Fibroblast of skin of right biceps (primary cell): ENCODE data around the gene GSTM3.
A peak's percentile ranks its signal among the peaks of the same experiment; 100 is the strongest.
"Not testable (repeated sequence)": the region's sequence is repeated elsewhere in the genome, so short reads cannot be mapped to it uniquely, and the experiment has no call there.

ENCODE experiments used
- DNase-seq: peaks from one replicate; pipeline ENCODE4 v3.0.0-alpha.2; 2013

The GSTM3 gene

DNA sequence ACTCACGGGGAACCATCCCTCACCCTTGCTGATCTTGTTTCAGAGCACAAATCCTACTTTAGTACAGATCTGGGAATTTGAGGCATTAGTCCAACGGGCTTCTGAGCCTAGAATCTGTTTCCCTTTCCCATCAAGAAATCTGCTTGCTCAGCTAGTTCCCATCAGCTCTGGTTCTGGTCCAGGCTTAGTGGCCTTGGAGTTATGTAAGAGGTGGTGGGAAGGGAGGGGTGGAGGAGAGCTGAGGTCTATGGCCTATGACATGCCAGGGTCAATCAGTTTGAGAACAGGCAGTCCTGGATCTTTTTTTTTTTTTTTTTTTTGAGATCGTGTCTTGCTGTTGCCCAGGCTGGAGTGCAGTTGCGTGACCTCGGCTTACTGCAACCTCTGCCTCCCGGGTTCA is 49.1 kb downstream of the GSTM3 start:
- no peak for DNase-seq

DNA sequence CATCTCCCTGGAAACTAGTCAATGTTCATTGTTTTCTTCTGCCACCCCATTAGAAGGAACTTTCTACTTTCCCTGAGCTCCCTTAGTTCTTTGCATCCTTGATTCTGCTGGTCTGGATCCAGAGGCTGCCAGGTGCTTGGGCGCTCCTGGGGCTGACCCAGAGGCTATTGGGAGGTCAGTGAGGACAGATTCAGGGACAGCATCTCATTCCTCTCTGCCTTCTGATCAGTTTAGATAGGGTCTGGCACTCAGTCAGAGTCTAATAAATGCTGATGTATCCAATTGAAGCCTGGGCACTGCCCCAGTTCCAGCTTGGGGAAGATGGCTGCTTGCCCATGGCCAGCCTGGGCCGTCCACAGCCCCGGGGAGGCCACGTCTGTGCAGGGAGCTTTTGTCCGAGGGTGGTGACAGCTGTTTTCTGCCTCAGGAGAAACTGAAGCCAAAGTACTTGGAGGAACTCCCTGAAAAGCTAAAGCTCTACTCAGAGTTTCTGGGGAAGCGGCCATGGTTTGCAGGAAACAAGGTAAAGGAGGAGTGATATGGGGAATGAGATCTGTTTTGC is 50.9 kb downstream of the GSTM3 start:
- DNase-seq, result no peak

DNA sequence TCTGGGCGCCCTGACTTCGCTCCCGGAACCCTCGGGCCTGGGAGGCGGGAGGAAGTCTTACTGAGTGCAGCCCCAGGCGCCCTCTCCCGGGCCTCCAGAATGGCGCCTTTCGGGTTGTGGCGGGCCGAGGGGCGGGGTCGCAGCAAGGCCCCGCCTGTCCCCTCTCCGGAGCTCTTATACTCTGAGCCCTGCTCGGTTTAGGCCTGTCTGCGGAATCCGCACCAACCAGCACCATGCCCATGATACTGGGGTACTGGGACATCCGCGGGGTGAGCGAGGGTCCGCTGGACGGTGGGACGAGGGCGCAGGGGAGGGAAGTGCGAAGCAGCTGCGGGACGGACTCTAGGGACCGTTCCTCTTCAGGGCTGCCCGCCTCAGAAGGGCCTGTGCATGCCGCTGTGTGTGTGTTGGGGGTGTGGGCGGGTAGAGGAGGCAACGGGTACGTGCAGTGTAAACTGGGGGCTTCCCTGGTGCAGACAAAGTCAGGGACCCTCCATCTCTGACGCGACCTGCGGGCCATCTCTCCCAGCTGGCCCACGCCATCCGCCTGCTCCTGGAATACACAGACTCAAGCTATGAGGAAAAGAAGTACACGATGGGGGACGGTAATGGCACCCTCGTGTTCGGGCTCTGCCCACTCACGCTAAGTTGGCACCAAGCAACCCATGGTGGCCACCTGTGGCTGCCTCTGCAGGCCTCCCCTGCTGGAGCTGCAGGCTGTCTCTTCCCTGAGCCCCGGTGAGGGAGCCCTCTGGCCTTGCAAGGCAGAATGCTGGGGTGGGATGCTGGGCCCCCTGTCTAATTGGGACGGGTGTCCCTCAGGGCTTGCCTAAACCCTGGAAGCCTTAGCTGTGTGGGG is 53.0 kb downstream of the GSTM3 start, which contains the start of gene GSTM1:
TSS of gene GSTM1 (plus strand) at position 177 of the 859 bp plus-strand sequence. CDS start at position 234, 57 bp downstream.
- DNase-seq, result peak; percentile 80

DNA sequence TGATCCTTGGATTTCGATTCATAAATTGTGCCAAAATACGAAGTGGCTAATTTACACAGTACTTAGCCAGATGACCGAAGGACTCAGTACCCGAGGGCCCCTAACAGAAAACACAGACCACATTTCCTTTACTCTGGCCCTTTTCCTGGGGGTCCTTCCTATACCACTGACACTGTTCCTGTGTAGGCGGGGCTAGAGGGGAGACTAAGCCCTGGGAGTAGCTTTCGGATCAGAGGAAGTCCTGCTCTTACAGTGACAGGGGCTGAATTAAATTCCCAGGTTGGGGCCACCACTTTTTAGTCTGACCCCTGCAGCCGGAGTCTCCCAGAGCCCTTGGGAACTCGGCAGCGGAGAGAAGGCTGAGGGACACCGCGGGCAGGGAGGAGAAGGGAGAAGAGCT is 53.7 kb downstream of the GSTM3 start:
- DNase-seq, result not testable (repeated sequence)

DNA sequence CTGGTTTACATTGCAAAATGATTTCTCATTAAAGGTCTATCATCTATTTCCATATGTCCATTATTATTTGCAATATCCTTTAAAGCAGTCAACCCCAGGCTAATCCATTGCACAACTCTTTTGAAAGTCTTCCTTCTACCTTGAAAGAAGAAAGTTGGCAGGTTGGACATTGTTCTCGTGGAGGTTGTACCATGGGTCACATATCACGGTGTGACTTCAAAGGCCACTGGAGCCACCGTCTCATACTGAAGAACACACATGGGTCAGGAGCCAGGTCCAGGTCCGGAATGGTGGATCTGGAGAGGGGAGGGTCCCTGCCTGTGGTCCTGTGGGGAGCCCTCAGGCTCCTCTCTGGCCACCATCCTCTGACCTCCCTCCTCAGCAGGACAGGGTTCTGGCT is 54.9 kb downstream of the GSTM3 start:
- DNase-seq, result not testable (repeated sequence)

DNA sequence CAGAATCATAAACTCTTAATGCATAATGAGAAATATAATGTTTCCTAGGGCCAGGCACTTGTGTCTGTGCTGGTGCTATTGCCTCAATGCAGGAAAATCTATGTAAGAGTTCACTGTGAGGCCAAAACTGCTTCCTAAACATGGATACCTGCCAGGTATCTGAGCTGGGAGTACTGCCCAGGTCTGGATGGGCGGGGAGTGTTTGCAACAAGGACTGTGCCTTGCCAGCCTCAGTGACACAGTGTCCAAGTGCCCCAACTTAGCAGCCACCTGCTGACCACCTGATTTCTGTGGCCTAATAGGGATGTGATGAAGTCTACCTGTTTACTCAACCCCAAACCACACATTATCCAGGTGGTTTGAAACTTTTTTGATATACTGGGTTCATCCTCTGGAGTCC is 55.4 kb downstream of the GSTM3 start:
- not testable (repeated sequence) for DNase-seq

DNA sequence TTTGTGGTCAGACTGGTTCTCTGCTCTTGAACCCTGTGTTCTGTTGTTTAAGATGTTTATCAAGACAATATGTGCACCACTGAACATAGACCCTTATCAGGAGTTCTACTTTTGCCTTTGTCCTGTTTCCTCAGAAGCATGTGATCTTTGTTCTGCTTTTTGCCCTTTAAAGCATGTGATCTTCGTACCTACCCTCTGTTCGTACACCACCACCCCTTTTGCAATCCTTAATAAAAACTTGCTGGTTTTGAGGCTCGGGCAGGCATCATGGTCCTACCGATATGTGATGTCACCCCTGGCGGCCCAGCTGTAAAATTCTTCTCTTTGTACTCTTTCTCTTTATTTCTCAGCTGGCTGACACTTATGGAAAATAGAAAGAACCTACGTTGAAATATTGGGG is 56.1 kb downstream of the GSTM3 start:
- not testable (repeated sequence) for DNase-seq
